Mesothelial cell of epicardium (in vitro differentiated cells): ENCODE data around the gene ST14. TPM values are rescaled to one million over a fixed set of nuclear protein-coding genes. Genes with fewer than 3 reads are reported as not detected.

ENCODE experiments used
- DNase-seq, 2 experiments: peaks; one replicate each; pipeline ENCODE4 v3.0.0; 2021; ENCODE audit warnings: low spot score in 2 of 2; ENCODE audit not compliant: unreplicated experiment in 2 of 2
- H3K27ac Mint-ChIP-seq: 2 replicates; pipeline ENCODE4 v1.8.0; 2021; ENCODE audit warnings: mixed read lengths
- H3K27me3 Mint-ChIP-seq: 2 replicates; pipeline ENCODE4 v1.8.0; 2021; ENCODE audit warnings: low read depth, mixed read lengths
- H3K36me3 Mint-ChIP-seq: 2 replicates; pipeline ENCODE4 v1.8.0; 2021; ENCODE audit warnings: mixed read lengths
- H3K4me1 Mint-ChIP-seq: 2 replicates; pipeline ENCODE4 v1.8.0; 2021; ENCODE audit warnings: mixed read lengths
- H3K4me3 Mint-ChIP-seq: 2 replicates; pipeline ENCODE4 v1.8.0; 2021; ENCODE audit warnings: mild to moderate bottlenecking, moderate library complexity, mixed read lengths
- H3K9me3 Mint-ChIP-seq: 2 replicates; pipeline ENCODE4 v1.8.0; 2021; ENCODE audit warnings: mixed read lengths
- CTCF ChIP-seq: fragments of 200-600 bp; sonication (generic); IDR thresholded peaks from one replicate; pipeline ENCODE4 v1.5.0; 2021; ENCODE audit warnings: antibody characterized with exemption; ENCODE audit not compliant: unreplicated experiment
- total RNA-seq: library from RNA; stranded (reverse); gene quantifications from 3 replicates; pipeline ENCODE4 v1.2.1, GENCODE V29; 2021

ST14 gene
- total RNA-seq, 1 donor from 2014 or later: 39.6 TPM

DNA sequence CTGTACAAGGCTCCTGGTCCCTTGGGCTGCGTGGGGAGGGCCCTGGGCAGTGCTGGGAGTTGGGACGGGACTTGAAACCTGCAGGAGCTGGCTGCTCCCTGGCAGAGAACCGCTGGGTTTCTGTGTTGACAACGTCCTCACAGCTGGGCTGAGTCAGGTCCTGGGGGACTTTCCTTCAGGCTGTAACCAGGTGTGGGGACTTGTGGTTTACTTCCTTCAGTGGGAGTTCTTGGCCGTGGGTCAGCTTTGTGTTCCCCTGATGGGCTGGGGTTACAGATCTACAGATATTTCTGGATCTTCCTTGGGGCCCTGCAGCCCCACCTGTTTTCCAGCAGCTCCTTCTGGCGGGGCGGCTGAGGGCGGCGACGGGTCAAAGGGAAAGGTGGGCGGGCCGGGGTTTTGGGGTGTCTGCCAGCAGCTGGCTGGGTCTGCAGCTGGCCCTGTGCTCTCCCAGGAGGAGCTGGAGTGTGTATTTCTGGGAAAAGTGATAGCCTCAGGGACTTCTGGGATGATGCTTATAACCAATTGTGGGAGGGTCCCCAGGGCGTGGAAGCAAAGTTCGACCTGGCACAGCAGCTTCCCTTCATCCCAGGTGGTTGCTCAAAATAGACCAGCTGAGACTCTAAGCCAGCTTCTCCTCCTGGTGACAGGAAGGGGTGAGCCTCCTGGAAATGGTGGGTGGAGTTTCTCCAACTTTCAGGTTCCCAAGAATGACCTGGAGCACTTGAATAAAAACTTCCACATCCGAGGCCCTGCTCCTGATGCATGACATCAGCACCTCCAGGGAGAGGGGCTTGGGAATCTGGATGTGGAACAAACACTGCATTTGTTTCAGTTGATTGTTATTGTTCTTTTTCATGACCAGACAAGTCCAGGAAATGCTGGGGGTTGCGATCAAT is 19.1 kb downstream of the ST14 start:
- Mint-ChIP-seq H3K36me3 (peaks cover 11% of the 10 kb centered on the region), H3K27me3 (no peaks in the 10 kb centered on the region), H3K9me3 (peaks cover 9% of the 10 kb centered on the region), H3K4me3 (no peak overlapping the region), H3K4me1 (peaks cover 13% of the 10 kb centered on the region), H3K27ac (no peak overlapping the region)
- DNase-seq: no peak
- no peak for TF ChIP-seq CTCF

DNA sequence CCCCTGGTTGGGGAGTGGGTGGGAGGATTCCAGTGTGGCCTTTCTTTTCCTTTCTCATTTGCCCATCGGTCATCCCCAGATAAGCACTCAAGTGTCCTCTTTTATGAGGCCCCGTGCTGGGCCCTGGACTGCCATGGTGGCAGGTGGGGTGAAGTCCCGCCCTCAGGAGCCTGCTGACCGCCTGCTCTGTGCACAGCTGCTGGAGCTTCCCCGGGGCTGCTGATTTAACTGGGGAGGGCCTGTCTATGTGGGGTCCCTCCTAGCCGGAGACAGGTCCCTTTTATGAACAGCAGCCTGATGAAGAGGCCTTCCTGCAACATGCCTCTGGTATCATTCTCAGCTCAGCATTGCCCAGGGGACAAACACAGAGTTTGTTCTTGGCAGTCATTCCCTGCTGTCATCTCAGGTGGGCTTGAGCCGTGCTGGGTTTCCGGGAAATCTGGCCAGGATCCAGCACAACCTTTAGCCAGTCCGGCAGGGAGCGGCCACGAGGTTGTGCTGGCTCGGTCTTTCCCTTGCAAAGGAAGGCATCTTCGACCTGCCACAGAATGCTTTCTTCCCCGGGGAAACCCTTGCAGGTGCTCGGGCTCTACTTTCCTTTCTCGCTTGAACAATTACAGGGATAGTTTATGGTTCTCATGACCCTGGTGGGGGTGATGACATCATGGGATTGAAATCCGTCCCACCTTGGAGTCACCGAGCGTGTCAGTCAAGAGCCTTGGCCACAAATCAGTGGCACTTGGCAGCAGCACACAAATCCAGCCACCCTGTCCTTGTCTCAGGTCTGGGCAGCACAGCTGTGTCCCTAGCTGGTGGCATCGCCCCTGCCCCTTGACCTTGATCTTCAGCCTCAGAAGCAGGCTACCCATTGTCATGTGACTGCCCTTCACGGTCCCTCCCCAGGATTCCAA is 20.1 kb downstream of the ST14 start:
- TF ChIP-seq CTCF: no peak
- no peak overlapping the region for H3K4me3 Mint-ChIP-seq
- no peak for DNase-seq
- H3K9me3 Mint-ChIP-seq: peaks cover 6% of the 10 kb centered on the region
- H3K27me3 Mint-ChIP-seq: no peaks in the 10 kb centered on the region
- peaks cover 8% of the 10 kb centered on the region for H3K36me3 Mint-ChIP-seq
- peaks cover 13% of the 10 kb centered on the region for H3K4me1 Mint-ChIP-seq
- H3K27ac Mint-ChIP-seq: no peak overlapping the region

GRCh38 chr11:130180491-130180890 is 20.9 kb downstream of the ST14 start:
- Mint-ChIP-seq H3K36me3 (peaks cover 2% of the 10 kb centered on the region), H3K27ac (no peak overlapping the region), H3K4me3 (no peak overlapping the region)

GRCh38 chr11:130180896-130181294 is 21.3 kb downstream of the ST14 start:
- Mint-ChIP-seq H3K27me3 (no peaks in the 10 kb centered on the region), H3K4me1 (peaks cover 13% of the 10 kb centered on the region), H3K36me3 (peaks cover 2% of the 10 kb centered on the region), H3K9me3 (peaks cover 4% of the 10 kb centered on the region), H3K27ac (no peak overlapping the region), H3K4me3 (no peak overlapping the region)
- TF ChIP-seq CTCF: no peak
- DNase-seq: no peak

More at GRCh38 chr11:130180491-130180890, 20.9 kb downstream of the ST14 start:
- Mint-ChIP-seq H3K27me3 (no peaks in the 10 kb centered on the region), H3K4me1 (peaks cover 13% of the 10 kb centered on the region), H3K9me3 (peaks cover 4% of the 10 kb centered on the region)
- no peak for TF ChIP-seq CTCF
- DNase-seq: no peak

GRCh38 chr11:130181295-130182272 is 22.0 kb downstream of the ST14 start:
- Mint-ChIP-seq H3K27me3 (no peaks in the 10 kb centered on the region), H3K9me3 (peaks cover 4% of the 10 kb centered on the region), H3K27ac (no peak overlapping the region), H3K36me3 (no peaks in the 10 kb centered on the region), H3K4me3 (no peak overlapping the region), H3K4me1 (peaks cover 13% of the 10 kb centered on the region)
- DNase-seq: no peak
- no peak for TF ChIP-seq CTCF
